NCI-H2081 (cell line): ENCODE data around the gene P2RY12.

Experiments used
- DNase-seq, 2 experiments: peaks; one replicate each; lab custom pipeline; 2025; lab: John Stamatoyannopoulos, UW

Gene P2RY12

GRCh38 chr3:151384741-151385174 is at the start of gene P2RY12:
TSS of gene P2RY12 (minus strand) at chr3:151384753. CDS start at chr3:151338845, 45,908 bp downstream.
- DNase-seq: no peak

- DNase-seq: no peak
Observed at GRCh38 chr3:151432616-151433372, 48.2 kb upstream of the P2RY12 start.

- no peak for DNase-seq
Observed at GRCh38 chr3:151431940-151432339, 47.4 kb upstream of the P2RY12 start.

GRCh38 chr3:151430821-151431484 is 46.4 kb upstream of the P2RY12 start:
- no peak for DNase-seq

GRCh38 chr3:151428386-151428785 is 43.8 kb upstream of the P2RY12 start:
- DNase-seq: no peak

GRCh38 chr3:151426341-151426657 is 41.7 kb upstream of the P2RY12 start:
- no peak for DNase-seq

GRCh38 chr3:151425627-151426340 is 41.2 kb upstream of the P2RY12 start:
- no peak for DNase-seq

GRCh38 chr3:151423091-151423490 is 38.5 kb upstream of the P2RY12 start:
- no peak for DNase-seq

- DNase-seq: no peak
Observed at GRCh38 chr3:151421938-151422337, 37.4 kb upstream of the P2RY12 start.

GRCh38 chr3:151419806-151420205 is 35.3 kb upstream of the P2RY12 start:
- no peak for DNase-seq

- DNase-seq: no peak
Observed at GRCh38 chr3:151415289-151415688, 30.7 kb upstream of the P2RY12 start.

- DNase-seq: no peak
Observed at GRCh38 chr3:151412989-151413388, 28.4 kb upstream of the P2RY12 start.

GRCh38 chr3:151410891-151411559 is 26.5 kb upstream of the P2RY12 start:
- DNase-seq: no peak

GRCh38 chr3:151407928-151408327 is 23.4 kb upstream of the P2RY12 start:
- DNase-seq: no peak

GRCh38 chr3:151404316-151404715 is 19.8 kb upstream of the P2RY12 start:
- no peak for DNase-seq

- DNase-seq: no peak
Observed at GRCh38 chr3:151403246-151403645, 18.7 kb upstream of the P2RY12 start.

GRCh38 chr3:151402349-151402748 is 17.8 kb upstream of the P2RY12 start:
- DNase-seq: peak in 1 of 2 experiments; percentile 11

- DNase-seq: no peak
Observed at GRCh38 chr3:151400341-151400740, 15.8 kb upstream of the P2RY12 start.

GRCh38 chr3:151398895-151399294 is 14.3 kb upstream of the P2RY12 start:
- DNase-seq: no peak

- no peak for DNase-seq
Observed at GRCh38 chr3:151395806-151396205, 11.3 kb upstream of the P2RY12 start.

GRCh38 chr3:151394611-151395010 is 10.1 kb upstream of the P2RY12 start:
- no peak for DNase-seq

GRCh38 chr3:151393941-151394340 is 9.4 kb upstream of the P2RY12 start:
- no peak for DNase-seq
